K562 (cell line): Measurements from ENCODE around the gene UCP1. TPM values are rescaled to one million over a fixed set of nuclear protein-coding genes. Genes with fewer than 3 reads are reported as not detected.

Experiments
- CREB1 ChIP-seq, 2 experiments: sonication (generic) in 1 of 2; formaldehyde crosslinking in 1 of 2; IDR thresholded peaks; 2 replicates each; pipeline versions ENCODE4 v1.6.1 to v1.8.0; 2012 to 2022; ENCODE audit warnings: inconsistent platforms in 1 of 2, mild to moderate bottlenecking in 1 of 2, missing genetic modification reagents in 1 of 2, moderate library complexity in 1 of 2
- CTBP1 ChIP-seq: fragments of 450-650 bp; IDR thresholded peaks from 2 replicates; pipeline ENCODE4 v1.6.1; 2016; ENCODE audit warnings: borderline replicate concordance
- GATA2 ChIP-seq: sonication (generic); formaldehyde crosslinking; IDR thresholded peaks from 2 replicates; pipeline ENCODE4 v1.4.0; 2020; ENCODE audit warnings: mild to moderate bottlenecking, missing genetic modification reagents
- KDM5B ChIP-seq: fragments of 200-600 bp; sonication (generic); IDR thresholded peaks from 2 replicates; pipeline ENCODE4 v1.6.1; 2012; ENCODE audit warnings: low read depth, mild to moderate bottlenecking, moderate library complexity, low read length, control low read depth, inconsistent platforms; ENCODE audit not compliant: insufficient replicate concordance
- NEUROD1 ChIP-seq: fragments of 150-350 bp; IDR thresholded peaks from 2 replicates; pipeline ENCODE4 v1.6.1; 2014; ENCODE audit warnings: borderline replicate concordance, low read length, low read depth; ENCODE audit not compliant: partially characterized antibody
- YBX1 ChIP-seq: fragments of 450-650 bp; IDR thresholded peaks from 2 replicates; pipeline ENCODE4 v1.7.1; 2016; ENCODE audit warnings: mild to moderate bottlenecking
- ZBTB11 ChIP-seq, 3 experiments: fragments of 200-800 bp in 1 of 3; fragments of 250-450 bp in 1 of 3; fragments of 450-650 bp in 1 of 3; sonication (Bioruptor Pico) in 1 of 3; sonication (Bioruptor generic) in 1 of 3; formaldehyde crosslinking in 1 of 3; IDR thresholded peaks; 2 replicates each; pipeline versions ENCODE4 v1.6.1 to v1.8.0; 2016 to 2022; ENCODE audit warnings: mild to moderate bottlenecking in 2 of 3, missing genetic modification characterization in 2 of 3, missing compliant biosample characterization in 1 of 3, moderate library complexity in 1 of 3
- polyA plus RNA-seq, 8 experiments: library from polyadenylated mRNA; depleted of rRNA in 4 of 8; stranded (reverse) in 5 of 8; unstranded in 3 of 8; fragments of >200 nt; fragmentation: Nextera tagmentation in 2 of 8; fragmentation: Illumina TruSeq in 1 of 8; extraction: Ambion mirVana in 2 of 8; extraction: Trizol in 1 of 8; gene quantifications; 2 replicates each; pipeline versions ENCODE4 v1.2.1 to v1.2.3, GENCODE V29; 2011 to 2014; ENCODE audit warnings: inconsistent platforms in 1 of 8, missing spikeins in 1 of 8
- total RNA-seq, 7 experiments: library from RNA; depleted of rRNA in 6 of 7; stranded (reverse); fragments of >200 nt in 6 of 7; fragmentation: Illumina TruSeq in 2 of 7; extraction: Trizol in 2 of 7; gene quantifications; 2 replicates each; pipeline versions ENCODE4 v1.2.1 to v1.2.3, GENCODE V29; 2011 to 2021; ENCODE audit warnings: low replicate concordance in 1 of 7

Gene UCP1
- total and polyA plus RNA-seq, 9 of the 15 experiments (the other 6 are each of a cell fraction or from before 2014, with no cell fraction given) = not detected

GRCh38 chr4:140523857-140524742, 44.7 kb downstream of the UCP1 start, which contains the start of gene ELMOD2 (continued):
- TF ChIP-seq CREB1 (IDR thresholded peaks at IDR 0.05) = no peak; the same call in 1 of the 2 replicates
- TF ChIP-seq CREB1 (CRISPR knock-in tag; IDR thresholded peaks at IDR 0.05) = peak; percentile 31; the same call in 1 of the 2 replicates
- peak; percentile 45 to 97 (median 82); a peak in 5 of 6 replicates for TF ChIP-seq ZBTB11 (CRISPR knock-in tag; IDR thresholded peaks at IDR 0.05)
- peak; percentile 94 for TF ChIP-seq KDM5B
- peak; percentile 45; the same call in 1 of the 2 replicates for TF ChIP-seq CTBP1
- TF ChIP-seq YBX1 = no peak
- TF ChIP-seq NEUROD1 = peak; percentile 20
- TF ChIP-seq GATA2 (CRISPR knock-in tag) = peak; percentile 80
